Ureter (tissue), 1 donor: ENCODE data around the gene SPATA24. TPM values are rescaled to one million over a fixed set of nuclear protein-coding genes. Genes with fewer than 3 reads are reported as not detected.
A peak's percentile ranks its signal among the peaks of the same experiment; 100 is the strongest.
"Not testable (repeated sequence)": the region's sequence is repeated elsewhere in the genome, so short reads cannot be mapped to it uniquely, and the experiment has no call there.

Experiments
- DNase-seq: peaks from one replicate; pipeline ENCODE4 v3.0.0-alpha.2; 2020; ENCODE audit warnings: low spot score
- total RNA-seq: library from RNA; stranded (reverse); gene quantifications from one replicate; pipeline ENCODE4 v1.2.4, GENCODE V29; 2023
- donor health status: DM: yes; HTN: yes; CAD: no.

SPATA24 gene
- total RNA-seq, 1 donor from 2014 or later: 7.8 TPM

- no peak for DNase-seq
Observed at GRCh38 chr5:139394654-139395566, 9.0 kb downstream of the SPATA24 start, which contains the start of gene PROB1. Gene PROB1 (minus strand): TSS chr5:139395104. CDS start chr5:139395081, 23 bp downstream.

- peak; percentile 71 for DNase-seq
Observed at GRCh38 chr5:139394123-139394653, 9.7 kb downstream of the SPATA24 start.

DNA sequence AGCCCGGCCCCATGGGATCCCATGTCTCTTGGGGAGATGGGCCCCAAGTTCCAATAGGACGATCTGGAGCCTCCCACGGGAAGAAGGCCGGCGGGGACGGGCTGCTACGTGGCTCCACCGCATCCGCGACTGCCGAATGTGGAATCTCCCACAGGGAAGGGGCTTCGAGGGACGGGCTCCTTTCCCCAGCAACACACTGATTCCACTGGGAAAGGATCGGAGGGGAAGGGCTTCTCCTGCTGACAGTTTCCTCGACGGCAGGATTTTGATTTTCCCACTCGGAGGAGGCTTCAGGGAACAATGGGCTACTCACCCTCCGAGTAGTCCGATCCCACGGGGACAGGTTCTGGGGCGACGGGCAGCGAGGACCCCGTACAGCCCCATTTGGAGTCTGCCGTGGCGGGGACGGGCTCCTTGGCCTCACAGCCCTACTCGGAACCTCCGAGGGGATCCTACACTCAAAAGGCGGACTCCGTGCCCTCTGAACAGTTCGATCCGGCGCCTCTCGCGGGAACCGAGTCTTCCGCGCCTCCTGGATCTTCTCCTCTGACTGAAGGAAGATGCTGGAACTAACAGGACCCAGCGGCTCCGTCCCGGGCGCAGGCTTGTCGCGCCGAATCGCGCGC lies 10.3 kb downstream of the SPATA24 start:
- no peak for DNase-seq

DNA sequence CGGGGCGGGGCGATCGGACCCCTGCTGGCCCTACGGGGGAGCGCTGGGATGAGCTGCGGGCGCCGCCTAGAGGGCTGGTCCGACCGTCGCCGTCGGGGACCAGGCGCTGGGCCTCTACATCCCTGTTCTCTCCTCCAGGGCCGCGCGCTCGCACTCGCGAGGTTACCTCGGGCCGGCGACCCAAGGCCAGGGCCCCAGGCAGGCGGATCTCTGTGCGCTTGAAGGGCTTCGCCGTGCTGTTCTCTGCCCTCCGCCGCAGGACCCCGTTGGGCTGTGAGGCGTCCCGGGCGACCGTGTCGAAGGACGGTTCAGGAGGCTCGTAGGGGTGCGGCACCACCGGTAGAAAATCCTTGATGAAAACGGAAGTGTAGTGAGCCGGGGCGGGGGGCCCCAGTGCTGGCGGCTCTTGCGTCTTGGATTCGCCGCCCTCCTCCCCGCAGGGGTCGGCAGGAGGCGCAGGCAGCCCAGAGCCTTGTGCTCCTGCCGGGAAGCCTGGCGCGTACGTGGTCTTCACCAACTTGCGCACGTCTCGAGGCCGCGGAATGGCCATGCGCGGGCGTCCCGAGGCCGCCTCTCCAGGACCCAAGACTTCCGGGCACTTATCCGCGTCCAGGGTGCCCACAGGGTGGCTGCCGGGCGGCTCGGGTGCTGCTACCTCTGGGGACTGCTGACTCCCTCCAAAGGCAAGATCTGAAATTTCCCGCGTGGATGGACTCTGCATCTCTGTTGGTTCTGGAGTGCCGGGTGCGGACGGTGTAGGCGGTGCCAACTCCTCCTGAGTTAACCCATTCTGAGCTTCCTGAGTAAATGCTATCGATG lies 11.0 kb downstream of the SPATA24 start:
- peak; percentile 68 for DNase-seq

- no peak for DNase-seq
Observed at GRCh38 chr5:139392324-139392677, 11.6 kb downstream of the SPATA24 start.

DNA sequence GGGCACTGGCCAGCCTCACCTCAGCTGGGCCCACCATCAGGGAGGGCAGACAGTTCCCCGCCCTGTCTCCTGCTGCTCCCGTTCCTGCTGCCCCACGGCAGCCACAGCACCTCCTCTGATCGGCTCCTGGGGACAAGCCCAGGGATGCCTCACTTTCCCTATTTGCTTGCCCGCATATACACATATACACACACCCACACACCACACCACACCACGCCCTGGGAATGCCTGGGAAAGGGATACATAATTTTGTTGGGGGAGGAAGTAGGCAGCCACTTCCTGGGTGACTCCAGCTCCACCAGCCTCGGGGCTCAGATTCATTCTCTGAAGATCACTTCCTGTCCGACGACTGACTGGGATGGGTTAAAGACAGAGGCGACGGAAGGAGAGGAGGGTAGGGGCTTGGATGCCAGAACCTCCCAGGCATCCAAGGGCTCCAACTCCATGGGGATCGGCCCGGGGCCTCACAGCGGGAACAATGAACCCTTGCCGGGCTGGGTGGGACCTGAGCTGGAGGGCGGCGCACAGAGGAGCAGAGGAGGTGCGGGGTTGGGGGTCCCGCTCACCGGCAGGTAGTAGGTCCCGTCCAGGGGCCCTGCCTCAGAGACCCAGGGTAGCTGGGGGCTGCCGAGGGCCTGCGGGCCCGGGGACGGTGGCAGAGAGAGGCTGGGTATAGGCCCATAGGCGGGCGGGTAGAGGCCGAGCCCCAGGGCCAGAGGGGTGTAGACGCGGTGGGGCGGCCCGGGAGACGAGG lies 12.1 kb downstream of the SPATA24 start:
- DNase-seq: no peak

DNA sequence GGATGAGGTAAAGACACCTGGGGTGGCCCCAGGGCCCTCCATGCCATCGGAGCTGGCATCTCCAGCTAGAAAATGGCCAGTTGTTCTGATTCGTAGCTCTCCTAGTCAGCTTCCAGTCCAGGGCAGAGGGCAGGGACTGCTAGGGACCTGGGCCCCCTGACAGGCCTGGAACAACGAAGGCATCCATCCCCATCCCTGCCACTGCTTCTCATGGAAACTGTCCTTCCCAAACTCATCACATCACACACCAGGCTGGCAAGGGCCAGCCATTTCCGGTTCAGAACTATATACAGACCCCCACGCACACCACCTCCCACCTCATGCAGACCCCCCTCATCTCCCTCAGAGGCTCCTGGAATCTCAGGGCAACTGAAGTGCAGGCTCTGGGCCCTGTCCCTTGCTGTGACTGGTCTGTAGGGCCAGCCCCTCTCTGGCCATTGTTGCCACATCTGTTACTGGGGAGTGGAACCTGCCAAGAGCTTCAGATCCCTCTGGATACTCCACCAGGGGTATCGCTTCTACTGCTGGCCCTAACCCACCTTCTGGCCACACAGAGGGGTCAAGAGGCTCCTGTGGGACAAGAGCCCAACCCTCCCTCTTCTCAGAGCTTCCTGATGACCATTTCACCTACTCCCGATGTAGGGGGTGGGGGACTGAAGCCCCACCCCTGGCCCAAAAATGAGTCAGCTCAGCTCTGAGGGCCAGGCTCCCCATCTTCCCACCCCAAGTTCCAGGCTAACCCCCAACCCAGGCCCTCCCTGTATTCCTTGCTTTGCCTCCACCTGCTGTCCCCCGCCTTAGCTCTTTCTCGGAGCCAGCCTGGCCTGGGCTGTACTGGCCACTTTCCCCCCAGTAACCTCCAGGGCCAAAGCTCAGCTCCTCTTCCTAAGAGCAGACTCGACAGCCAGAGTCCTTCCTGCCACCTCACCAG lies 13.0 kb downstream of the SPATA24 start:
- no peak for DNase-seq

- DNase-seq: no peak
Observed at GRCh38 chr5:139389701-139390638, 13.9 kb downstream of the SPATA24 start, which contains the start of gene MZB1. Gene MZB1 (minus strand): TSS chr5:139389913. CDS start chr5:139389856, 57 bp downstream.

DNA sequence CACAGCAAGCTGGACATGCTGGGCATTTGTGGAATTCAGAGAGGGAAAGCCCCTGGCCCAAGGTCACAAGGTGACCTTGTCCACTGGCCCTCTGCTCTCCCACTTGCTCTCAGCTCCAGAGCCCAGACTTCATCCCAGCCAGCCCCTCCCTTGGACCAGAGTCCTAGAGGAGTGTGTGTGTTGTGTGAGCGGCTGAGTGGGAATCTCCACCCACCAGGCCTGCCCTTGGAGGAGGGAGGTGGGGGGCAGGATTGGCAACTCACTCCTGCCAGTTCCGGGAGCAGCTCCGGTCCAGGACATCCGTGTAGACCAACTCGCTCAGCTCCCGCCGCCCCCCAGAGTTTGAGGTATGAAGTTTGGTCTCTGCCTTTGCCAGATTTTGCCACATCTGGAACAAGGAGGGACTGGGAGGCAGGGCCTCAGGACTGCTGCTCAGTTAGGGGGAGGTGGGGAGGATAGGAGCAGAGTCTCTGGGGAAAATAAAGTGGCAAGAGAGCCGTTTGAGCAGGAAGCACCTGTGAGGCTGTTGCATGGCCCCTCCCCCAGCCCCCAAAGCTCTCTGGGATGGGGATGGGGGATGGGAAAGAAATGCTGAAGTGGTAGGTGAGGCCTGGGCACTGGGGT lies 15.6 kb downstream of the SPATA24 start:
- DNase-seq: no peak

DNA sequence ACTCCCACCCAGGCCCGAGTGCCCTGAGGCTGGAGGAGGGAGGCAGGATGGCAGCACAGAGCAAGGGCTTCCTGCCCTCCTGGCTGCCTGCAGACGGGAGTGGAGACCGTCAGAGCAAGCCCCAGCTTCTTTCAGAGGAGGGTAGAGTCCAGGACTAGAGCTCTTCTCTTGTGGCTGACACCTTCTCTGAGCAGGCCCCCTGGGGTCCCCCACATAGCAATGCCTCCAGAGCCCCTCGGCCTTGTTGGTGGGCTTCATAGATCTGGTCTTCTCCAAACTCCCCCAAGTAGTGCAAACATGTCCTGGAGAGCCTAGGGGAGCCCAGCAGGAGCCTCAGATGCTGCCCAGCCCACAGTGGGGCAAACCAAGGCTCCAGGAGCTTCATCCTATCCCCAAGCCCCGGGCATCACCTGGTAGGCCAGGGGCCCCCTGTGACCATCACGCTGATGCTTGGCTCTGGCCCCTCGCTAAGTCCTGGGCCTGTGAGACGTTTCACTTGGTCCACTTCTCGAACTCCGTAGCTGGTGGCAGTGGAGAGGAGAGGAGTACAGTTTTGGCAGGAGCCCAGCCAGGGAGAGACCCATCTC lies 16.2 kb downstream of the SPATA24 start:
- DNase-seq: no peak

DNA sequence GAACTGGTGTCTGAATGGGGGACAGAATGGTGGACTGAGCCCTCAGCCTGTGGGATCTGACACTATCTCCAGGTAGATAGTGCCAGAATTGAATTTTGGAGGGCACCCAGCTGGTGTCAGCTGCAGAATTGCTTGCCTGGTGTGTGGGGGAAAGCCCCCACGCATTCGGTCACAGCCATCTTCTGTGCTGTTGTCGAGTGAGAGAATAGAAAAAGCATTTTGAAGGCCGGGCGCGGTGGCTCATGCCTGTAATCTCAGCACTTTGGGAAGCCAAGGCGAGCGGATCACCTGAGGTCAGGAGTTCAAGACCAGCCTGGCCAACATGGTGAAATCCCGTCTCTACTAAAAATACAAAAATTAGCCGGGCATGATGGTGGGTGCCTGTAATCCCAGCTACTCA lies 16.9 kb downstream of the SPATA24 start:
- not testable (repeated sequence) for DNase-seq

GRCh38 chr5:139386050-139386438 lies 17.8 kb downstream of the SPATA24 start:
- DNase-seq: no peak

DNA sequence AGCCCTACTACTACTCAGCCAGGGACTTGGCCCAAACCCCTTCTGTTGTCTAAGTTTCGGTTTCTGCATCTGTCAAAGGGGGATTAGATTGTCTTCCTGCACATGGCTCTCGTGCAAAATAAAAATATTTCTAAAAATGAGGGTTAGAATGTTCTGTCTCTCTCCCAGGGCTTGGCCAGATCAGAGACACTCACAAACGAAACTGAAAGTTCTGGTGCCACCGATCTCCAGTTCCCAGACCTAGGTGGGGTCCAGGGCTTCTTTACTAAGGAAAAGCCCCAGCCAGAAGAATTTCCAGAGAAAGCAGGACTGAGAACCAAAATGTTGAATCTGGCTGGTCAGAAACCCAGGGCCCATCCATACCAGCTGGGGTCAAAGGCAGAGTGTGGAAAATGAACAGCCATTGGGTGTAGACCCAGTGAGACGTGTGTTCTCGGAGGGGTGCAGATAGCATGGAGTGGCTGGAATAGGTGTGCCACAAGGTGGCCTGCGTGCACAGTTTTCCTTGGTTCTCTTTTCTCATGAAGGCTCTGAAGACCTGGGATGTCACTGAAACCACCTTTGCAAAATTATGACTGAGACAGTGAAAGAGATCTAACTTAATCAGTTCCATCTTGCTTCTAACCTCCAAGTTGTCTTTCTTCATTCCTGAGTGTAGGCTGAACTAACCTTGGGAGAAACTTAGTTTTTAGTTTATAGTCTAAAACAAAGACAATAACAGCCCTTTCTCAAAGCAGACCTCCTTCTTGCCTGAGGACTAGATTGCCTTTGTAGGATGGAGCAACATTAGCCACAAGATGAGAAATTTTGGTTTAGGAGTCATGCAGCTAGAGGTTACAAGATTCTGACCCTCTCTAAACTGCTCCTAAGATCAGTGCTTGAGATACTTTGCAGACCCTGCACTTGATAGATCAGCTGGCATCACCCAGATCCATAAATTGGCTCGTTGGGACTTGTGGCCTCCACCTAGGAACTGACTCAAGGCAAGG lies 18.5 kb downstream of the SPATA24 start:
- no peak for DNase-seq

- DNase-seq: no peak
Observed at GRCh38 chr5:139384591-139385051, 19.3 kb downstream of the SPATA24 start.

GRCh38 chr5:139383993-139384590 lies 19.8 kb downstream of the SPATA24 start:
- no peak for DNase-seq
